ENCODE data around the gene GORAB.

GORAB gene

DNA sequence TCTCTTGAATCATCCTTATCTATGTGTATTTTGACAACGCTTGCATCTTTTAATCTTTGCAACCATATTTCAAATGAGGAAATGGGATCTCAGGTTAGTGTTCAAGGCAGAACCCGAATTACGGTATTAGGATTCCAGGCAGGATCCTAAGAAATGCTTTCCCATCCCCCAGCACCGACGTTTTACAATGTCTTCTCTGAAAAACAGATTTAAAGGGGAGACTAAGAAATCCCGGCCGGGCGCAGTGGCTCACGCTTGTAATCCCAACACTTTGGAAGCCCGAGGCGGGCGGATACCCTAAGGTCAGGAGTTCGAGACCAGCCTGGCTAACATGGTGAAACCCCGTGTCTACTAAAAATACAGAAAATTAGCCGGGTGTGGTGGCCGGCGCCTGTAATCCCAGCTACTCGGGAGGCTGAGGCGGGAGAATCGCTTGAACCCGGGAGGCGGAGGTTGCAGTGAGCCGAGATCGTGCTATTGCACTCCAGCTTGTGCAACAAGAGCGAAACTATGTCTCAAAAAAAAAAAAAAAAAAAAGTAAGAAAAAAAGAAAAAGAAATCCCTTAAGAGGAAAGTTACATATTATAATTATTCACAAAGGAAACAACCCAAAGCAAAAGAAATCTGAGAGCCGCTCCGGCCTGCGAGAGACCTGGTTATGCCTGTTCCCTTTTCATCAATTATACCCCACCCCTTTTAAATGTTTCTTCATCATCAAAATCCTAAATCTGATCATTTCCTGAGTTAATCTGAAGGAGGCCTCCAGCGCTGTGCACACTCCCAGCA, 801 bp upstream of the GORAB start:
- Mint-ChIP-seq H3K36me3 (ENCODE audit: low read depth) (peaks cover 9% of the 10 kb centered on the region), H3K27me3 (no peaks in the 10 kb centered on the region), H3K4me1 (ENCODE audit: low read depth) (peaks cover 14% of the 10 kb centered on the region), H3K27ac (no peak overlapping the region), H3K9me3 (no peaks in the 10 kb centered on the region), H3K4me3 (no peak overlapping the region)
- DNase-seq = peak; percentile 43

GRCh38 chr1:170533298-170533697, 1.3 kb downstream of the GORAB start:
- DNase-seq = no peak
- Mint-ChIP-seq H3K36me3 (ENCODE audit: low read depth) (peaks cover 22% of the 10 kb centered on the region), H3K27me3 (no peaks in the 10 kb centered on the region), H3K9me3 (no peaks in the 10 kb centered on the region), H3K27ac (no peak overlapping the region), H3K4me1 (ENCODE audit: low read depth) (peaks cover 35% of the 10 kb centered on the region), H3K4me3 (no peak overlapping the region)

DNA sequence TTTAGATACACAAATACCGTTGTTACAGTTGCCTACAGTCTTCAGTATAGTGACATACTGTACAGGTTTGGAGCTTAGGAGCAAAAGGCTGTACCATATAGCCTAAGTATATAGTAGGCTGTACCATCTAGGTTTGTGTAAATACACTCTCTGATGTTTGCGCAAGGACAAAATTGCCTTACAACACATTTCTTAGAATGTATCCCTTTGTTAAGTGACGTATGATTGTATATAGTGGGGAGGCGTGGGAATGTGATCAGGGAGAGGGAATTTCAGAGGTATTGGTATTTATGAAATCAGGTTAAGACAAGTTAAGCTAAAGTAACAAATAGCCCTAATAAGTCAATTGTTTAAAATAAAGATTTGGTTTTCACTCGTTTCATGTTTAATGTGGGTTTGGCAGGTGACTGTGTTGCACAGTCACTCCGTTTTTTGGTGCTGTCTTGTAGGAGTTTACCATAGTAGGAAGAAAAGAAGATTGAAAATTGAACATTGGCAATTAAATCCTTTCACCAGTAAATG, 2.7 kb downstream of the GORAB start:
- Mint-ChIP-seq H3K9me3 (no peaks in the 10 kb centered on the region), H3K27ac (no peak overlapping the region), H3K4me3 (no peak overlapping the region), H3K36me3 (ENCODE audit: low read depth) (peaks cover 35% of the 10 kb centered on the region), H3K27me3 (no peaks in the 10 kb centered on the region), H3K4me1 (ENCODE audit: low read depth) (peaks cover 44% of the 10 kb centered on the region)
- no peak for DNase-seq

- Mint-ChIP-seq H3K4me3 (no peak overlapping the region), H3K9me3 (no peaks in the 10 kb centered on the region), H3K27ac (no peak overlapping the region), H3K4me1 (ENCODE audit: low read depth) (peaks cover 44% of the 10 kb centered on the region), H3K36me3 (ENCODE audit: low read depth) (peaks cover 42% of the 10 kb centered on the region), H3K27me3 (no peaks in the 10 kb centered on the region)
- no peak for DNase-seq
Measured at GRCh38 chr1:170535418-170535817, 3.5 kb downstream of the GORAB start.

DNA sequence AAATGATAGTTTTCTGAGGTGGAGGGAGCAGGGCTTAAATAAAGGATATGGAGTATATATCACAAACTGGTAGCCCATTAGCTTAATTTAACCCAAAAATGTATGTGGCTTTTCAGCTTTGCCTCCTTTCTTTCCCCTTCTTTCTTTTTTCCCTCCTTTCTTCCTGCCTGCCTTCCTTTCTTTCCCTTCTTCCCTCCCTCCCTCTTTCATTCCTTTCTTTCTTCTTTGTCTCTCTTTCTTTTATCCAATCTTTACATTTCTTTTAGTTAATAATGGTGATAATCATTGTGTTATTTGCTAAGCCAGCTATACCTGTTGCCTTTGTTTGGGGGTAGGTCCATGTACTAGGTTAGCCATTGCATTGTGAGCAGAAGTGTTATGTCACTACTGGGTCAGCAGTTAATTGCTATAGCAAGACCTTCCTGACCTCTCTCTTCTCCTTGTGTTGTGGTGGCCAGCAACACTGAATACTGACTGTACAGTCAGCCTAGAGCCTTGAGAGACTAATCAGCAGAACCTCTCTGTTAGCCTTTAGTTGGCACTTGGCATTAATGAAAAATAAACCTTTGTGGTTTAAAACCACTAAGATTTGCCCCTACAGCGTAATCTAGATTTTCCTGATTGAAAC, 5.1 kb downstream of the GORAB start:
- Mint-ChIP-seq H3K27ac (no peak overlapping the region), H3K27me3 (no peaks in the 10 kb centered on the region), H3K4me1 (ENCODE audit: low read depth) (peaks cover 40% of the 10 kb centered on the region), H3K4me3 (no peak overlapping the region), H3K36me3 (ENCODE audit: low read depth) (peaks cover 58% of the 10 kb centered on the region), H3K9me3 (no peaks in the 10 kb centered on the region)
- DNase-seq = no peak

GRCh38 chr1:170537798-170538503, 6.0 kb downstream of the GORAB start:
- Mint-ChIP-seq H3K9me3 (no peaks in the 10 kb centered on the region), H3K4me1 (ENCODE audit: low read depth) (peaks cover 40% of the 10 kb centered on the region), H3K36me3 (ENCODE audit: low read depth) (peaks cover 68% of the 10 kb centered on the region), H3K27me3 (no peaks in the 10 kb centered on the region), H3K27ac (peak overlapping the region; percentile 26), H3K4me3 (no peak overlapping the region)
- no peak for DNase-seq

DNA sequence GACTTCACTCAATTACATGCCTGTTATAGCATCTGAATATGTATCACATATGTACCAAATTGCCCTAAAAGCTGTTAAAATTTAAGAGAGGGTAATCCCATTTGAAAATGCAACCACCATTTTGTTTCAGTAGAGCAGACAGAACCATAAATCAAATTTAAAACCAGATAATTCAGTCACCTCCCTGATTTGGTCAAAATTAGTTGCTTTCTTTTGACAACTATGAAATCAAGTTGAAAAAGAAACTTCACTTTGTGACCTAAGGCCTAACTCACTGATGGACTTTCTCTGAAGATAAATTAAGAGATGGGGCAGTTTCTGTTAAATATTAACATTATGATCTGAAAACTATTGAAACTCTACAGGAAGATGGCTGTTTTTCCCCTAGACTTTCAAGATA, 6.7 kb downstream of the GORAB start:
- H3K27me3 Mint-ChIP-seq = no peaks in the 10 kb centered on the region
- no peak overlapping the region for H3K27ac Mint-ChIP-seq
- no peak for DNase-seq
- H3K4me3 Mint-ChIP-seq = no peak overlapping the region
- H3K4me1 Mint-ChIP-seq (ENCODE audit: low read depth) = peaks cover 40% of the 10 kb centered on the region
- no peaks in the 10 kb centered on the region for H3K9me3 Mint-ChIP-seq
- H3K36me3 Mint-ChIP-seq (ENCODE audit: low read depth) = peaks cover 75% of the 10 kb centered on the region

- no peak for DNase-seq
- H3K9me3 Mint-ChIP-seq = no peaks in the 10 kb centered on the region
- H3K4me3 Mint-ChIP-seq = no peak overlapping the region
- H3K36me3 Mint-ChIP-seq (ENCODE audit: low read depth) = peaks cover 80% of the 10 kb centered on the region
- no peaks in the 10 kb centered on the region for H3K27me3 Mint-ChIP-seq
- H3K4me1 Mint-ChIP-seq (ENCODE audit: low read depth) = peaks cover 40% of the 10 kb centered on the region
- H3K27ac Mint-ChIP-seq = peak overlapping the region; percentile 44
Measured at GRCh38 chr1:170539154-170539553, 7.2 kb downstream of the GORAB start.

DNA sequence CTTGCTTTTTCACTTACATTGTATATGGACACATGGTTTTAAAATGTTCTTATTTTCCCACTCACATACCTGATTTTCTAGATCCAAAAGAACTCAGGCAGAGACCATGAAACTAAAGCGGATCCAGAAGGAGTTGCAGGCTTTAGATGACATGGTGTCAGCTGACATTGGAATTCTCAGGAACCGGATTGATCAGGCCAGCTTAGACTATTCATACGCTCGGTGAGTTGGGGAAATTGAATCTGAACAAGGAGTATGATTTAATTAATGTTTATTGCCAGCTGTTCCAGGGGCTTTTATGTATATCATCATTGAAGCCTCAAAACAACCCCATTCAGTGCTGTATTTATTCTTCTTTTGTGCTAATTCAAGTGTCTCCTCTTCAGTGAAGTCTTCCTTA, 12.7 kb downstream of the GORAB start:
- Mint-ChIP-seq H3K27ac (no peak overlapping the region), H3K4me3 (no peak overlapping the region), H3K4me1 (ENCODE audit: low read depth) (peaks cover 5% of the 10 kb centered on the region), H3K27me3 (no peaks in the 10 kb centered on the region), H3K9me3 (no peaks in the 10 kb centered on the region), H3K36me3 (ENCODE audit: low read depth) (peaks cover 93% of the 10 kb centered on the region)
- DNase-seq = no peak

- no peak overlapping the region for H3K4me3 Mint-ChIP-seq
- no peaks in the 10 kb centered on the region for H3K9me3 Mint-ChIP-seq
- peaks cover 5% of the 10 kb centered on the region for H3K4me1 Mint-ChIP-seq (ENCODE audit: low read depth)
- H3K27me3 Mint-ChIP-seq = no peaks in the 10 kb centered on the region
- DNase-seq = no peak
- H3K36me3 Mint-ChIP-seq (ENCODE audit: low read depth) = peaks cover 92% of the 10 kb centered on the region
- no peak overlapping the region for H3K27ac Mint-ChIP-seq
Measured at GRCh38 chr1:170545476-170545875, 13.5 kb downstream of the GORAB start.

DNA sequence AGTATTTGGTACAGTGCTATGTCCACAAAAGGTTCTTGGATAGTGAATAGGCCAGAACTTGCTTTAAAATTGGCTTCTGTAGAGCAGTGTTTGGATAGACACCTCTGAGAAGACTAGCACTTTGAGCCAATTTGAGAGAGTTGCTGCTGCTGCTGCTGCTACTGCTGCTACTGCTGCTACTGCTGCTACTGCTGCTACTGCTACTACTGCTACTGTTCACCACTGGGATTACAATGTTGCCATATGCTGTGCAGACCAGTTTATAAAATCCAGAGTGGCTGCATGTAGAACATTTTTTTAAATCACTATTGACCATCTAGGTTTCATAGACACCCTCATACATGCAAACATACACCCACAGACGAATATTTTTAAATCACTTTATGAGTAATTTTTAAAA, 15.3 kb downstream of the GORAB start:
- no peaks in the 10 kb centered on the region for H3K9me3 Mint-ChIP-seq
- peaks cover 5% of the 10 kb centered on the region for H3K4me1 Mint-ChIP-seq (ENCODE audit: low read depth)
- no peak for DNase-seq
- no peak overlapping the region for H3K27ac Mint-ChIP-seq
- no peaks in the 10 kb centered on the region for H3K27me3 Mint-ChIP-seq
- H3K36me3 Mint-ChIP-seq (ENCODE audit: low read depth) = peaks cover 92% of the 10 kb centered on the region
- H3K4me3 Mint-ChIP-seq = no peak overlapping the region

DNA sequence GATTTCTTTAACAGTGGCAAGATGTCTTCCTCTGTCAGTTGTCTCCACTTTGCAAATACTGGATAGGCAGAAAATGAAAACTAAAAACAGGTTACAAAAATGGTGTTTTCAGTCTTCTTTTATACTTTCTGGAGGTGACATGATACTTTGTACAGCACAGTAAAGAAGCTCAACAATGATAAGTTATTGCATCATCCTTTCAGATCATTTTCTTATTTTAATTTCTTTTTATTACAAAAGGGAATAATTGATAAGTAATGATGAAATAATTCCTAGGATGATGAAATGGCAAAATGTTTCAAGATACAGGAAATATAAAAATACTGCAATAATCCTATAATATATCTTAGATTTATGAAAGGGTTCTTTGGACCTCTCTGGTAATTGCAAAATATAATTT, 16.5 kb downstream of the GORAB start:
- Mint-ChIP-seq H3K27me3 (no peaks in the 10 kb centered on the region), H3K4me3 (no peak overlapping the region), H3K4me1 (ENCODE audit: low read depth) (peaks cover 7% of the 10 kb centered on the region), H3K9me3 (no peaks in the 10 kb centered on the region), H3K27ac (peak overlapping the region; percentile 20), H3K36me3 (ENCODE audit: low read depth) (peaks cover 85% of the 10 kb centered on the region)
- DNase-seq = no peak

- H3K36me3 Mint-ChIP-seq (ENCODE audit: low read depth) = peaks cover 41% of the 10 kb centered on the region
- H3K27me3 Mint-ChIP-seq = no peaks in the 10 kb centered on the region
- no peak overlapping the region for H3K4me3 Mint-ChIP-seq
- peaks cover 16% of the 10 kb centered on the region for H3K9me3 Mint-ChIP-seq
- H3K27ac Mint-ChIP-seq = no peak overlapping the region
- peaks cover 2% of the 10 kb centered on the region for H3K4me1 Mint-ChIP-seq (ENCODE audit: low read depth)
- no peak for DNase-seq
Measured at GRCh38 chr1:170555370-170555769, 23.4 kb downstream of the GORAB start.

GRCh38 chr1:170556917-170557316, 25.0 kb downstream of the GORAB start:
- H3K27ac Mint-ChIP-seq = no peak overlapping the region
- no peak for DNase-seq
- no peak overlapping the region for H3K4me3 Mint-ChIP-seq
- H3K36me3 Mint-ChIP-seq (ENCODE audit: low read depth) = peaks cover 27% of the 10 kb centered on the region
- peaks cover 2% of the 10 kb centered on the region for H3K4me1 Mint-ChIP-seq (ENCODE audit: low read depth)
- no peaks in the 10 kb centered on the region for H3K27me3 Mint-ChIP-seq
- peaks cover 16% of the 10 kb centered on the region for H3K9me3 Mint-ChIP-seq

- Mint-ChIP-seq H3K36me3 (ENCODE audit: low read depth) (peaks cover 16% of the 10 kb centered on the region), H3K27ac (no peak overlapping the region), H3K9me3 (peaks cover 16% of the 10 kb centered on the region), H3K4me1 (ENCODE audit: low read depth) (peaks cover 16% of the 10 kb centered on the region), H3K4me3 (no peak overlapping the region), H3K27me3 (no peaks in the 10 kb centered on the region)
- no peak for DNase-seq
Measured at GRCh38 chr1:170558731-170559130, 26.8 kb downstream of the GORAB start.
